Activated naive CD4-positive, alpha-beta T cell treated with anti-CD3 and anti-CD28 coated beads, Interleukin-2, amount 50 U/mL, for 16 hours (primary cell): ENCODE results near the gene TMEM255B.
"Not testable (repeated sequence)": the region's sequence is repeated elsewhere in the genome, so short reads cannot be mapped to it uniquely, and the experiment has no call there.

Source experiments
- DNase-seq: peaks from one replicate; pipeline ENCODE4 v3.0.0-alpha.2; 2020

TMEM255B gene

DNA sequence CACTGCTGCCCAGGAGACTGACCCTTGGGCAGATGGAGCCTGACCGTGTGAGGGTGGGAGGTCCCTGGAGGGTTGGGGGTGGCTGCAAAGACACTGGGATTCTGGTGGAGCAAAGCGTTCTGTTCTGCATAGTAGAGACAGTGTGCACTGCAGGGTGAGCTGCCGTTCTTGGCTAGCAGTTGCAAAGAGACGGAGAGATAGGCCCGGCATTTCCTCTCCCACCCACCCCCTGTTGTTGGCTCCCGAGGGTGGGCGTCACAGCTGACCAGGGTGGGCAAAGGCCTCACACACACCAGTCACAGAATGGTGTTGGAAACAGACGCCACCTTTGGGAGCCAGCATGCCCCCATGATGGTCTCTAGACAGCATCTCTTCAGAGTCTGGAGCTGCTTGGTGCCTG, 11.4 kb downstream of the TMEM255B start:
- DNase-seq = no peak

DNA sequence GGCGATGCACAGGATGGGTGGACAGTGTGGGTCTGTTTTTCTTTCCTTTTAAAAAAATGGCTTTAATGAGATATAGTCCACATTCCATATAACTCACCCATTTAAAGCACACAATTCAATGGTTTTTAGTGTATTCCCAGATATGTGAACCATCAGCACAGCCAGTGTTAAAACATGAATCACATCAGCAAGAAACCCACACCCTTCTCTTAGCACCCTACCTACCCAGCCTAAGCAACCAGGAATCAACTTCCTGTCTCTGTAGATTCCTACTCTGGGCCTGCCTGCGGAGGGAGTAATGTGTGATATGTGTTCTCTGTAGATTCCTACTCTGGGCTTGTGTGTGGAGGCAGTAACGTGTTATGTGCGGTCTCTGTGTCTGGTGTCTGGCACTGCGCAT, 11.9 kb downstream of the TMEM255B start:
- DNase-seq = no peak

DNA sequence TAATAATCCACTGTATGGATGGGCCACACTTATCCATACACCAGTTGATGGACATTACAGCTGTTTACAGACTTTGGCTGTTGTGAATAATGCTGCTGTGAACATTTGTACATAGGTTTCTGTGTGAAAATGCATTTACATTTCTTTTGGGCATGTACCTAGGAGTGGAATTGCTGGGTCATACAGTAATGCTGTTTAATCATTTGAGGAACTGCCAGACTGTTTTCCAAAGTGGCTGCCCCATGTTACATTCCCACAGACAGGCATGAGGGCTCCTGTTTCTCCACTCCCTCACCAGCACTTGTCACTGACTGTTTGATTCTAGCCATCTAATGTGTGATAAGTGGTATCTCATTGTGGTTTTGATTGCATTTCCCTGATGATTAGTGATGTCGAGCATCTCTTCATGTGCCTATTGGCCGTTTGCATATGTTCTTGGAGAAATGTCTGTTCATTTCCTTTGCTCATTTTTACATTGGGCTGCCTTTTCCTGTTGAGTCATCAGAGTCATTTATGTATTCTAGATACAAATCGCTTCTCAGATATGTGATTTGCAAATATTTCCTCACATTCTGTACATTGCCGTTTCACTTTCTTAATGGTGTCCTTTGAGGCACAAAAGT, 12.8 kb downstream of the TMEM255B start:
- no peak for DNase-seq

DNA sequence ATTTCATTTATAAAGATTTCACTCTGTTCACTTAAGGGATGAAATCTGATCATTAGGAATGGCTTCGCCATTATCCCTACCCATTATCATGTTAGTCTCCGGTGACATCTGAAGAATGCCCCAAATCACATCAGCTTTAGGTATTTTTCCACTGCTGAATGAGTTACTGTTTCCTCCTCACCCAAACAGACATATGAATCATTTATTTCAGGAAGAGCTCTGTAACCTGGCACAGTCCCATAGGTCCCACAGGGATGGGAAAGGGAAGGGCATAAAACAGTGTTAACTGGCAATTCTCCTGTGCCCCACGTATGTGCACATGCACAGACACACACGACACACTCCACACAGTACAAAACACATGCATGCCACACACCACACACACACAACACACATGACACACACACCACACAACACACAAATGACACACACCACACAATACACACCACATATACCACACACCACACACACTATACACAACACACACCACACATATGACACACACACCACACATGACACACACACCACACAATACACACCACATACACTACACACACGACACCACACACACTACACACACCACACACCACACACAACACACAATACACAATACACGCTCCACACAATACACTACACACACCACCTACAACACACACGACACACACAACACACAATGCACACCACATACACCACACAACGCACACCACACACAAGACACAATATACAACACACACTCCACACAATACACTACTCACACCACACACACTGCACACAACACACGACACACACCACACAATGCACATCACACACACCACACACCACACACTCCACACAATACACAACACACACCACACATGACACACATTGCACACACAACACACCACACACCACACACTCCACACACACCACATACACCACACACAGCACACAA, 15.4 kb downstream of the TMEM255B start:
- no peak for DNase-seq

DNA sequence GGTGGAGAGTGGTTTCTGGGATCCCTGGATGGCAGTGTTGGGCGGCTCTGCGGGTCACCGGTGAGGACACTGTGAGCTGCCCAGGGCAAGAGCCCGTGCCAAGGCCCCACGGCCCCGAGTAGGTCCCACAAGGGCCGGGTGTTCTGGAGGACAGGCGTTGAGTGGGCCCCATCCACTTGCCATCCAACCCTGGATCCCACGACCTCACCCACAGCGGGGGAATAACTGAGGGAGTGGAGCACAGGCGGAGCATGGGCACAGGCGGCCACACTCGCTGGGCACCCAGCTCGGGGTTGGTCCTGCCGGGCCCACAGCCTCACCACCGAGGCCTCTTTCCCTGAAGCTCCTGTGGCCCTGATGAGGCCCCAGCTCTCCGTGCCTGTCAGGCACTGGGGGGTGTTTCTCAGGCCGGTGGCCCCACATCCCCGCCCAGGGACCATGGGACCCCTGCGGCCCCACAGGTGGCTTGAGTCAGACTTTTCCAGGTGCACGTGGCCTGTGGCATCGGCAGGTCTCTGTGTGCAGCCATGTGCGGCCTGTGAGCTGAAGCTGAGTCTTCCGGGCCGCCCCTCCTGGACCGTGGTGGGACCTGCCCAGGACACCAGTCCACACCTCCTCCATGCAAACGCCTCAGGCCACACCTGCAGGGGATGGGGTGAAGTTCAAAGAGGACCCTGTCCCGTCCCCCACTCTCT, 16.6 kb downstream of the TMEM255B start:
- no peak for DNase-seq

DNA sequence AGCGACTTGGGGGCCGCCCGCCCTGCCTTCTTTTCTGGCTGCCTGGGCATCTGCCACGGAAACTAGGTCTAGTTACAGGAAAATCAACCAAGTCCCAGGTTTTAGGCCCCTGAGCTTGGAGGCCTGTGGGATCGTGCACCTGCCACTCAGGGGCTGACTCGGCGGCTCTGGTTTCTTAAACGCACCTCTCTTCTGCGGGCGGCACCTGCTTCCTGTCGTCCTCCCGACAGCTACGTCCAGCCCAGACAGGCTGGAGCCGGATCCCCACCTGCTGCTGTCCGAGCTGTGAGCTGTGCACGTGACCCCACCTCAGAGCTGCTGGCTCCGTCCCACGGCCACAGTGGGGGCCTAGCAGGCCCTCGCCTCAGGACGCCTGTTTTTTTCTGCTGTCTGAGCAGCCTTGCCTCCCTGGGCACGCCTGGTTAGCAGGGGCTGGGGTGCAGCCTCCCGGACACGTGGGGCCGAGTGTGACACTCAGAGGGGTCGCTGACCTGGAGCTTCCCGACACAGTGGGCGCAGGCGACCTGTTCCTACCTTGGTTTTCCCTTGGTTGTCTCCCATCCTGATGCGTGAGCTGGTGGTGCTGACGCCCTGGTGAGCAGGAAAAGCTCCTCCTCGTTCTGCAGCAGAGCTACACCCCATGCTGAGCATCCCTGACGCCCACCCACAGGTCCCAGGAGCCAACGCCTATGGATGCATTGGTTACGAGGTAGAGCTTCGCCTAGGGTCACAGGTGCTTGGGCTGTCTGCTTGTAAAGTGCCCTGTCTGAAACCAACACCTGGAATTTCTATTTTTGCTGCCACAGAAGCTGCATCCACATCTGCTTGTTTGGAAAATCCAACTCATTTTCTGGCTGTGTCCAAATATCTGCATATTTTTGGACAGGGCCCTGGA, 17.5 kb downstream of the TMEM255B start:
- no peak for DNase-seq

DNA sequence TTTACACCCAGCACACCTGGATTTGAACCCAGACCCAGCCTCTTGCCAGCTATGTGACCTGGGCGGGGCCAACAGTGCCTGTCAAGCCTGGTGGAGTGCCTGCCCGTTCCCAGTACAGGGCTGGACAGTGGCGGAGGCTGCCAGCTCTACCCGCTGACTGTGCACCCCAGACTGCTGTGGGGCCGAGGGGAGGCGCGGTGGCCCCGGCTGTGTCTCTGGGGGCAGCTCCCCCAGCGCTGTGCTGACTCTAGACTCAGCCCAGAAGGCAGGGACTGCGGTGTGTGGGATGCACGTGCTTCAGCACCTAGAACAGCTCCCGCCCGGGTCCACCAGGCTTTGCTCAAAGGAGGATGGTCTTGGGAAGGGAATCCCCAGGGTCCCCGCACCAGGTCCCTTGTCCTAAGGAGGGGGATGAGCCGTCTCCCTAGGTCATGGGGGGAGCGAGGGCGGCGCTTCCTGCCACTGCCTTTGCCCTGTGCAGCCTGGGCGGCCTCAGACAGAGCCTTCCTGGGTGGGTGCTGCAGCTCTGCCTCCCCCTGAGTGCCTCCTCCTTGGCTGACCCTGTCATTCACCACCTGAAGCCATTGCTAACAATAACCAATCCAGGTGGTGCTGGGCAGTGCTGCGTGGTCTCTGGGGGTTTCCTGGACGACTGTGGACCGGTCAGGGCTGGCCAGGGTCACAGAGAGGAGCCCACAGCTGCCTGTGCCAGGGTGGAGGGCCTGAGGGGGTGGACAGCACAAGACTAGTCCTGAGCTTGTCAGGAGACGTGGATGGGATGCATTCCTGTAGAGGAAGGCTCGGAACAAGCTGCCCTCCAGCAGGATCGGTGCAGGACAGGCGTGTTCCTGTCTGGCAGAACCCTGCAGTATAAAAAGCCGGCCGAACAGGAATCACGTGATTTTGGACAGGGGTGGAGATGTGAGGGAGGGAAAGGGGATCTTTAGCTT, 18.6 kb downstream of the TMEM255B start:
- DNase-seq = no peak

DNA sequence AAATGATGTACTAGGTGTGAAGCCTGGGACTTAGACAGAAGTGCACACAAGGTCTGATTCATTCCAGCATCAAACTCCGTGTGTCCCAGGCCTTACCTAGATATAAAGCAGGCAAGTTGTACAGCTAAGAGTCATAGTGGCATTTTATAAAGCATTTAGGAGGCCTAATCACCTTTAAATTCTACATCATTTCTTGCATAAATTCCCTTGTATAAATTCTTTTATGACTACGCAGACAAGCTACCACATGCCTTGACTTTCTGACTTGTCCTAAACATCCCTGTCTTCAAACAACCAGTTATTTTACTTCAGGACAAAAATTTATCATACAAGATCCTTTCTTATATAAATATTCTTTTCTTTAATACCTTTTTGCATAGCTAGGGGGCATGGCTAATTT, 22.5 kb downstream of the TMEM255B start:
- DNase-seq = no peak

DNA sequence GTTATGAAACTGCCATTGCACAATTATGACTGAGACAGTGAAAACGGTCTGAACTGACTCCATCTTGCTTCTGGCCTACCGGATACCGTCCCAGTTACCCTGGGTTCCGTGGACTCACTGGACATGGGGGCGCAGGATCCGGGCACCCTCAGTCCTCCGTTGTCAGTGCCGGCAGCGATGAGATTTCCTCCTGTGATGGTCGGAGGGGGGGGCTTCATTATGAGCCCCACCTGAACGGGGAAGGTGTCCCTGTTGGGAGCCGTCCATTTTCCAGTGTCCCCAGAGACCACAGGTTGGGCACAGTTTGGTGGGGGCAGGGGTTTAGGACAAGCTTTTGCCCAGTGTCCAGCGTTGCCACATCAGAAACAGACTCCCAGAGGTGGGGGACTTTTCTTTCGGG, 23.4 kb downstream of the TMEM255B start:
- DNase-seq = no peak

DNA sequence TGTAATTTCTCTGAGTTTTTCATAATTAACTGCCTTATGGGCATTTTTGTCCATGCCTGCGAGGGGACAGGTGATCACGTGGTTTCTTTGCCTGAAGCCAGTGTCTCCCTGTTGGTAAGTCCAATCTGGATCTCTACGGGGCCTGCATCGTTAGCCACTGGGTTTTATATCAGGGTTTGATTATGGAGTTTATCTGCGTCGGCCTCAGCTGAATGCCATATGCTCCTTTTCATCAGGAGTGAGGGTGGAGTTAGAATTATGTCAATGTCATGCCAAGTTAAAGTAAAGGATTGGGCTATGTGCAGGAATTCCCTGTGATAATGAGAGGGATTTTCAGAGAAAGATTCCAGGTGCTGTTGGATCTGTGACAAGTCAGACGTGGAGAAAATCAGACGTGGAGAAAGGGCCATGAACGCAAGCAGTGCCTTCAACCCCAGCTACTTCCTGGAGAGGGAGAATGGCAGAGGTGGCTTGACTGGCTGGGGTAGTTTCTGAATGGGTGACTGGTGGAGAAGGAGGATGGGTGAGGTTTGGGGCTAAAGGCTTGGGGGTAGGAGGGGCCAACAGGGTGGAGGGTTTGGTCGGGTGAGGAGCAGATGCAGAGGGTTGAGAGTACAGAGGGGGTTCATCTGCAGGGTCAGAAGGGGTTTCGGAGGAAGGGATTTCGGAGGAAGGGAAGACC, 24.3 kb downstream of the TMEM255B start:
- DNase-seq = no peak

DNA sequence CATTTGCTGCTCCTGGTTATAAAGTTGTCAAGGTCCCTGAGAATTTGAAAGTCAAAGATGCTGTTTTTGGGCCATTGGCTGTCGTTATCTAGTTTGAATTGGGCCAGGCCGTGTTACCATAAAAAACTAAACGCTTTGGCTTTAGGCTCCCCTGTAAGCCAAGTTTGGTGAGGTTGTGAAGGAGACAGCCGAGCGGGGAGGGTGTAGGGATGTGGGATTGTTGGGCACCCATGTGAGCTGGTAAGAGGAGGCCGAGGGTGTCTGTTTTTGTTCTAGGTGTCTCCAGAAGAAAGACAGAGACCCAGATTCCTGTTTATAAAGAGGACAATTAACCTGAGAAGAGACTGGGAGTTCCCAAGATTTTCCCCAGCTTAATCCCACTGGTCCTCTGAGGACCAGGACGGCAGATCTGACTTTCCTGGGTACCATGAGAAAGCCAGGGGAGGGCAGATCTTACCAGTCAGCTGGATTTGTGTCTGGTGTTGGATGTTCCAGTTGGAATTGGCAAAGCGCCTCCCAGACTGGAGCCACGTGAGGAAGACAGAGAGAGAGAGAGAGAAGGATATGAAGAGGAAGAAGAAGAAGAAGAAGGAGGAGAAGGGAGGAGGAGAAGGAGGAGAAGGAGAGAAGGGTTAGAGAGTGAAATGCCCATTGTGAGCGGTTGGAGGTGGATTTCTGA, 25.1 kb downstream of the TMEM255B start:
- DNase-seq = no peak

DNA sequence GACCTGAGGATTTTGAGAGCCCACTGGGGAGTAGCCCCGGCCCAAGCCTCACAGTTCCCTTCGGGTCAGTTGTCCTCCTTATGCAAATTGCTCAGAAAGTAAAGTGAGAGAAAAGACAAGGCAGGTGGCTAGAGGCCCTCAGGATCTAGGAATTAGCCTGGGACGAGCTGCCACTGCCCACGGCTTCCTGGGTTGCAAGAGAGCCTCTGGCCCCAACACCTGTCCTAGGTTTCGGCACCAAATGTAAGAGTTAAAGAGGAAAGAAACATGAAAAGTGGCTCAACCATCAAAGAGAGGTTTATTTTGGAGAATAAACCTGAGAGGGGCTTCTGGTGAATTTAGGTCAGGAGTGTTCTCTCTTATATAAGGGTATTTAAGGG, 25.6 kb downstream of the TMEM255B start:
- DNase-seq = no peak

DNA sequence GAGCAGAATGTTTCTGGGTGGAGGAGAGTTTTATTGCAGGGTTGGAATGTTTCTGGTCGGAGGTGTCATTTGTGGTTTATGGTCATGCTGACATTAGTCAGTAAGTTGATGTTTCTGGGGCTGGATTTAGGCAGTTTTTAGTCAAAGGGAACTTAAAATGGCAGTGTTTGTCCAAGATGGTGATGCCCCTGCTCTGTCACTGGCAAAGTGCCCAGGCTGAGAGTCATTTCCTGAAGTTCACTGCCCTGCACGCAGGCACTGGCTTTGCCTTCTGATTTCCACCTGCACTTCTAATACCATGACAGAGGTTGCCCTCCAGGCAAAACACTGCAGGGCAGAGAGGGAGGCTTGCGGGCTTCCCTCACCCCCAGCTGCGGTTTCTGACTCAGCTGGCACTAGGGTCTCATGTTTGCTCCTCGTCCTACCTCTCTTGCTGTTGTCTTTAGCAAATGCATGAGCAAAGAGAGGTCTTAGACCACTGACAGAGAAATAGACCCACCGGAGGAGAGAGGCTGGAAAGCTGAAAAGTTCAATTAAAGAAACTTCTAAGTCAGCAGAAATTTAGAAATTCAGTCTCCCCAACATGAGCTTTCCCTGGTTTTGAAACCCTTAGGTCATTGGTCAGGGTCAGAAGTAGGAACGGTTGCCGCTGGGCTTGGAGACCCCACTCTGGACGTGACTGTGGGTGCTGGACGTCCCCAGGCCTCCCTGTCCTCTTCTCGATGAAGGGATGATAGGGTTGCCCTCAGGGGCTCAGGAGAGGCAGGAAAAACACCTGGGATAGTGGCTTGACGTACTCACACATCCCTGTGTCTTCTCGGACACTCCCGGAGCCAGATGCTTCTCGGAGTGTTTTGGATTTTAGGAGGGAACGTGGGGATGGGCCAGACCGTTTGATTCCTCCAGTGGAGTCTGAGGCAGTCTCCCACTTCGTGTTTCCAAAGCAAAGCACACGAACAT, 26.3 kb downstream of the TMEM255B start:
- DNase-seq = no peak

DNA sequence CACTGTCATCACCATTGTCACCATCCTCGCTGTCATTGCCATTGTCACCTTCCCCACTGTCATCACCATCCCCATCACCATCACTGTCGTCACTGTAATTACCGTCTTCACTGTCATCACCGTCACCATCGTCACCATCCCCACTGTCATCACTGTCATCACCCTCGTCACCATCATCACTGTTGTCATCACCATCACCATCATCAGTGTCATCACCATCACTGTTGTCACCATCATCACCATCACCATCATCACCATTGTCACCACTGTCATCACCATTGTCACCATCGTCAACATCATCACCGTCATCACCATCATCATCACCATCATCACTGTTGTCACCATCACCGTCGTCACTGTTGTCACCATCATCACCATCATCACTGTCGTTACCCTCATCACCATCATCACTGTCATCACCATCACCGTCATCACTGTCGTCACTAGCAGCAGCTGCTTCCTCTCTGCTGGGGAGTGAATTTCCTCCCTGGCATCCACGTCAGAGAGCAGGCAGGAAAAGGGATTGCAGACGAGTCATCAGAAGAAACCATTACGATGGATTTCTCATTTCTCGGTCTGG, 27.3 kb downstream of the TMEM255B start:
- no peak for DNase-seq

DNA sequence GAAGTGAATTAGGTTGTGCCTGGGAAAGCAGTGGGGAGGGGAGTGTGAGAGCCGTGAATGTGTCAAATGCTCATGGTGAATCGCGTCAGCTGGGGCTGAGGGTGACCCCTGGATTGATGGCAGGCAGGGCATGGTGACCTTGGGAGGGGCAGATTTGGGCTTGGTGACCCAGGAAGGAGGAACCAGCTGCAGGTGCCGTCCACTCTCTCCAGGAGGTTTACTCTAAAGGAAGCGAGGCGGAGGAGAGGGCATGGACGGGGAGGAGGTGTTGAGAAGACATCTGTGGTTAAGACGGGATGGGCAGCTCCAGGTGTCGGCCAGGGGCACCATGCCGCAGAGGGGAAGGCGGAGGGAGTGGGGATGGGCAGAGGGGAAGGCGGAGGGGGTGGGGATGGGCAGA, 28.7 kb downstream of the TMEM255B start:
- no peak for DNase-seq

DNA sequence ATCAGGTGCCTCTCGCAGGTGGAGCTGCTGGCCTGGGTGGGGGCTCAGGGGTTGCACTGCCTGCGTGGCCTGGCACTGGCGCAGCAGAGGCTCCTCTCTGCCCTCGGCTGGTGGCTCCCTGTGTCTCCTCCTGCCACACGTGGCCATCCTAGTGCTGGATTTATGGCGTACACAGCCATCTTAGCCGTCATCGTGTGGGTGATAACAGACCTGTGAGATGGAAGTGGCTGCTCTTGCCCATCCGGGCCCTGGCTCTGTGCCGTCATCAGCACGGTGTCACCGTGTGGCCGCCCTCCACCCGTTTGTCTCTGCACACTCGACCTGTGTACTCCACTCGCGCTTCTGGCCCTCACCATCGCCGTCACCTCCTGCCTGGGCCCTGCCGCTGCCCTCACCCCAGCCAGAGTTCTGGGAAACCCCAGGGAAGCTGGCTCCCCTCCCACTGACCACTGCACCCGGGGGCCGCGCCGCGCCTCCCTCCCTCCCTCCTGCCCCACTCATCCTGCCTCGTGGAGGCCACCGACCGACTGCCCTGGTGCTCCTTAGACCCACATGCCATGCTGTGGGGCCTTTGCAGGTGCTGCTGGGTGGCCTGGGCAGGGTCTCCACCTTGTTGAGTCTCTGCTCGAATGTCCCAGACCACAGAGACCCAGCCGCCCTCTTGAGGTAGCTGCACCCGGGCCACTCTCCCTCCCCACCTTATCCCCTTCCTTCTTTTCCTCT, 29.5 kb downstream of the TMEM255B start:
- no peak for DNase-seq

DNA sequence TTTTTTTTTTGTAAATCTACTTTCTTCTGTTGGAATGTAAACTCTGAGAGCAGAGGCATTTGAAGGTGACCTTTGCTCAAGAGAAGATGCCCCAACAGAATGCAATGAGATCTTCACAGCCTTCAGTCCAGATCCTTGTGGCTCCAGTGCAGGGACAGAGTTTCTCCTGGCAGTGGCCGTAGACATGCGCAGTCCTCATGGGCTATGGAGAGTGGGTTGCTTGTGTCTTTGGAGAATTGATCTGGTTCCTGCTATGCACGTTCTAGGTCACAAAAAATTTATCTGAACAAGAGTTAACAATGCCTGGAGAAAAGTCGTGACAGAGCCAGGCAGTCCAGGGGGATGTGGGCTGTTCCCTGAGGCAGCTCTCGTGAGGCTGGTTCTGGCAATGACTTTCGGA, 30.1 kb downstream of the TMEM255B start:
- no peak for DNase-seq

DNA sequence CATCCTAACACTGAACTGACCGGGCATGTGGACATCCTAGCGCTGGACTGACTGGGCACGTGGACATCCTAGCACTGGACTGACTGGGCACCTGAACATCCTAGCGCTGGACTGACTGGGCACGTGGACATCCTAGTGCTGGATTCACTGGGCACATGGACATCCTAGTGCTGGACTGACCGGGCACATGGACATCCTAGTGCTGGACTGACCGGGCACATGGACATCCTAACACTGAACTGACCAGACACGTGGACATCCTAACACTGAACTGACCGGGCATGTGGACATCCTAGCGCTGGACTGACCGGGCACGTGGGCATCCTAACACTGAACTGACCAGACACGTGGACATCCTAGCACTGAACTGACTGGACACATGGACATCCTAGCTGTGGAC, 30.9 kb downstream of the TMEM255B start:
- DNase-seq = not testable (repeated sequence)
